Superior temporal gyrus (tissue), 1 donor: ENCODE measurements around the gene CASKIN1.

Experiments used
- DNase-seq: peaks from one replicate; pipeline ENCODE4 v3.0.0-alpha.2; 2016; ENCODE audit errors: extremely low spot score

CASKIN1 gene

GRCh38 chr16:2174396-2175131 is 21.8 kb downstream of the CASKIN1 start:
- no peak for DNase-seq

GRCh38 chr16:2173916-2174315 is 22.5 kb downstream of the CASKIN1 start:
- no peak for DNase-seq

- no peak for DNase-seq
Observed at GRCh38 chr16:2173366-2173765, 23.0 kb downstream of the CASKIN1 start.

GRCh38 chr16:2172688-2173335 is 23.6 kb downstream of the CASKIN1 start:
- DNase-seq: no peak

GRCh38 chr16:2171601-2172178 is 24.7 kb downstream of the CASKIN1 start:
- DNase-seq: no peak

- DNase-seq: no peak
Observed at GRCh38 chr16:2170587-2171435, 25.6 kb downstream of the CASKIN1 start.

- DNase-seq: no peak
Observed at GRCh38 chr16:2170080-2170479, 26.3 kb downstream of the CASKIN1 start.

- no peak for DNase-seq
Observed at GRCh38 chr16:2167068-2167638, 29.3 kb downstream of the CASKIN1 start.

- DNase-seq: no peak
Observed at GRCh38 chr16:2166263-2167067, 29.9 kb downstream of the CASKIN1 start.

- DNase-seq: no peak
Observed at GRCh38 chr16:2165861-2166260, 30.5 kb downstream of the CASKIN1 start.

GRCh38 chr16:2163211-2163881 is 33.1 kb downstream of the CASKIN1 start:
- no peak for DNase-seq

- DNase-seq: no peak
Observed at GRCh38 chr16:2162676-2163118, 33.7 kb downstream of the CASKIN1 start.

- DNase-seq: no peak
Observed at GRCh38 chr16:2161911-2162310, 34.5 kb downstream of the CASKIN1 start.

- DNase-seq: no peak
Observed at GRCh38 chr16:2160915-2161551, 35.4 kb downstream of the CASKIN1 start.

- peak; percentile 61 for DNase-seq
Observed at GRCh38 chr16:2159175-2159838, 37.1 kb downstream of the CASKIN1 start.

GRCh38 chr16:2158262-2158638 is 38.2 kb downstream of the CASKIN1 start:
- DNase-seq: no peak

GRCh38 chr16:2157480-2158261 is 38.7 kb downstream of the CASKIN1 start:
- no peak for DNase-seq

GRCh38 chr16:2156849-2157224 is 39.6 kb downstream of the CASKIN1 start:
- DNase-seq: no peak
